Panc1 (cell line): Measurements from ENCODE around the gene EPS8L1. TPM values are rescaled to one million over a fixed set of nuclear protein-coding genes. Genes with fewer than 3 reads are reported as not detected.
"Not testable (repeated sequence)": the region's sequence is repeated elsewhere in the genome, so short reads cannot be mapped to it uniquely, and the experiment has no call there.

Experiments
- ATAC-seq: fragments of 200-7000 bp; cut with Tn5 transposase; 2 replicates; pipeline ENCODE4 v1.9.1; 2020; ENCODE audit warnings: mild to moderate bottlenecking, moderate library complexity
- BruUV-seq: library from RNA; stranded (reverse); fragments of 400-500 nt; replicated peaks from 2 replicates; lab custom pipeline; 2021; lab: Mats Ljungman, UMichigan
- CTCF ChIA-PET: fragments of 300-600 bp; sonication (Branson Sonifier 250); formaldehyde crosslinking; loops from one replicate; lab custom pipeline; 2022; ENCODE audit warnings: antibody characterized with exemption; lab: Charles Lee
- POLR2A ChIA-PET: fragments of 300-600 bp; sonication (Branson Sonifier 250); formaldehyde crosslinking; loops from one replicate; lab custom pipeline; 2022; ENCODE audit warnings: antibody characterized with exemption; lab: Charles Lee
- DNase-seq: peaks from one replicate; pipeline ENCODE4 v3.0.0-alpha.2; 2010; ENCODE audit warnings: low read depth, low spot score
- H3K27ac ChIP-seq: 2 replicates; pipeline ENCODE4 v1.5.1; 2011; ENCODE audit warnings: mild to moderate bottlenecking, low read length, inconsistent platforms
- H3K27me3 ChIP-seq: fragments of 200-500 bp; sonication (Bioruptor generic); 2 replicates; pipeline ENCODE4 v1.6.0; 2014; ENCODE audit warnings: low read length, inconsistent platforms; ENCODE audit not compliant: control insufficient read depth, insufficient read depth
- H3K36me3 ChIP-seq: fragments of 200-500 bp; sonication (Bioruptor generic); 2 replicates; pipeline ENCODE4 v1.5.1; 2014; ENCODE audit warnings: inconsistent platforms, mild to moderate bottlenecking, low read length, moderate library complexity; ENCODE audit not compliant: control insufficient read depth, insufficient read depth
- H3K4me1 ChIP-seq: 2 replicates; pipeline ENCODE4 v1.5.1; 2011; ENCODE audit warnings: inconsistent platforms, mild to moderate bottlenecking, low read length, moderate library complexity; ENCODE audit not compliant: control insufficient read depth, insufficient read depth
- H3K4me3 ChIP-seq, 2 experiments: 2 replicates each; pipeline ENCODE4 v1.5.1; 2011 to 2012; ENCODE audit warnings: low read depth in 2 of 2, low read length in 2 of 2, mild to moderate bottlenecking in 2 of 2, inconsistent platforms in 1 of 2, moderate library complexity in 1 of 2
- H3K9me3 ChIP-seq: fragments of 200-500 bp; sonication (Bioruptor generic); 2 replicates; pipeline ENCODE4 v1.5.1; 2014; ENCODE audit warnings: low read depth, mild to moderate bottlenecking, inconsistent platforms, low read length, moderate library complexity; ENCODE audit not compliant: control insufficient read depth, insufficient read depth
- CTCF ChIP-seq: fragments of 450-650 bp; IDR thresholded peaks from 2 replicates; pipeline ENCODE4 v1.5.1; 2017; ENCODE audit warnings: mild to moderate bottlenecking
- POLR2AphosphoS5 ChIP-seq: IDR thresholded peaks from 2 replicates; pipeline ENCODE4 v1.6.1; 2012; ENCODE audit warnings: mild to moderate bottlenecking, low read depth, low read length, moderate library complexity
- SIN3A ChIP-seq: IDR thresholded peaks from 2 replicates; pipeline ENCODE4 v1.6.1; 2012; ENCODE audit warnings: low read depth, mild to moderate bottlenecking, low read length, moderate library complexity, borderline replicate concordance; ENCODE audit not compliant: insufficient read depth
- TCF7L2 ChIP-seq: IDR thresholded peaks from 2 replicates; pipeline ENCODE4 v1.6.1; 2011; ENCODE audit warnings: mild to moderate bottlenecking, low read depth, low read length, inconsistent platforms
- in situ Hi-C: cut with HindIII; loops from 2 replicates; pipeline ENCODE4 v1.10.0; 2016; ENCODE audit warnings: low sequenced_read_pairs, low pct_unique_long_range_greater_than_20kb
- intact Hi-C: fragments of 100-400 bp; cut with micrococcal nuclease; formaldehyde crosslinking; loops from one replicate; pipeline ENCODE4 v1.10.0; 2022; ENCODE audit not compliant: unreplicated experiment
- total RNA-seq: library from RNA; stranded (reverse); gene quantifications from one replicate; pipeline ENCODE4 v1.2.1, GENCODE V29; 2021; ENCODE audit not compliant: unreplicated experiment
- TF ChIP-seq, protein P1 (sequence below), 2 experiments: IDR thresholded peaks; 2 replicates each; pipeline ENCODE4 v1.6.1; 2011 to 2012; ENCODE audit warnings: low read depth in 2 of 2, control low read depth in 1 of 2, low read length in 1 of 2, mild to moderate bottlenecking in 1 of 2, moderate library complexity in 1 of 2; ENCODE audit not compliant: insufficient read depth in 1 of 2

The EPS8L1 gene
- total RNA-seq, 1 experiment from 2014 or later: 11.0 TPM

- Histone ChIP-seq H3K9me3 (no peaks in the 10 kb centered on the region), H3K27me3 (no peaks in the 10 kb centered on the region), H3K4me1 (0 out of 2 replicates have a peak, but pooled peaks cover 2% of the 10 kb centered on the region), H3K36me3 (no peaks in the 10 kb centered on the region), H3K4me3 (no peak overlapping the region), H3K27ac (no peak overlapping the region)
- in situ Hi-C loops: no loop called here
- DNase-seq (no peak), ATAC-seq (no peak)
- intact Hi-C loops: no loop called here
- ChIA-PET CTCF (no interaction called here), POLR2A (no interaction called here)
- no peak for TF ChIP-seq POLR2AphosphoS5
- BruUV-seq: no TSS peak
Measured at GRCh38 chr19:55031178-55031577, 44.5 kb upstream of the EPS8L1 start.

DNA sequence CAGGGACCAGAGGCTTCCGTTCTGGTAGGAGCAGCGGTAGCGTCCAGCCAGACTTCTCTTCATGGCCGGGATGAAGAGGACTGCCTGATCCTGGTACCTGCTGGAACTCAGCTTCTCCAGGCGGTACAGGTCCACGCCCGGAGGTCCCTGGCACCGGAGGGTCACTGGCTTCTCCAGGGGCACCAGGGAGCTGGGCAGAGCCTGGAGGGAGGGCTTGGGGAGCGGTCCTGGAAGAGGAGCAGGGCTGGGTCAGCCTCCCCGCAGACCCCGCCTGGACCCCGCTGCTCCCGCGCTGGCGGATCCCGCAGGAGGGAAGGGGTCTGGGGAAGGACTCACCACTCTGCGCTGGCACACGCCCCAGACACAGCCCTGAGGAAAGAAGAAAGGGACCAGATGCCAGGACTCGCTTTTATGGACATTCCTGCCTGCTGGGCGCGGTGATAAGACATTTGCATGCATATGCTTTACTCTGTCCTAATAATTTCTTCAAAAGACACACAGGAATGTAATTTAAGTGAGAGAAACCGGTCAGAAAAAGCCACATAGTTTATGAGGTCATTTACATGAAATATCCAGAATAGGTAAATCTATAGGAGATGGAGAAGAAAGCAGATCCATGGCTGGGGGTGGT is 43.4 kb upstream of the EPS8L1 start:
- ChIA-PET CTCF (no interaction called here), POLR2A (no interaction called here)
- BruUV-seq: no TSS peak
- Histone ChIP-seq H3K27ac (no peak overlapping the region), H3K4me3 (no peak overlapping the region), H3K9me3 (no peaks in the 10 kb centered on the region), H3K4me1 (0 out of 2 replicates have a peak, but pooled peaks cover 2% of the 10 kb centered on the region), H3K27me3 (no peaks in the 10 kb centered on the region), H3K36me3 (no peaks in the 10 kb centered on the region)
- intact Hi-C loops: no loop called here
- ATAC-seq: no peak
- TF ChIP-seq SIN3A (no peak), CTCF (no peak), TCF7L2 (0 out of 2 replicates have a peak, but pooled peaks have one; percentile 27), POLR2AphosphoS5 (no peak)
- TF ChIP-seq, protein P1, sequence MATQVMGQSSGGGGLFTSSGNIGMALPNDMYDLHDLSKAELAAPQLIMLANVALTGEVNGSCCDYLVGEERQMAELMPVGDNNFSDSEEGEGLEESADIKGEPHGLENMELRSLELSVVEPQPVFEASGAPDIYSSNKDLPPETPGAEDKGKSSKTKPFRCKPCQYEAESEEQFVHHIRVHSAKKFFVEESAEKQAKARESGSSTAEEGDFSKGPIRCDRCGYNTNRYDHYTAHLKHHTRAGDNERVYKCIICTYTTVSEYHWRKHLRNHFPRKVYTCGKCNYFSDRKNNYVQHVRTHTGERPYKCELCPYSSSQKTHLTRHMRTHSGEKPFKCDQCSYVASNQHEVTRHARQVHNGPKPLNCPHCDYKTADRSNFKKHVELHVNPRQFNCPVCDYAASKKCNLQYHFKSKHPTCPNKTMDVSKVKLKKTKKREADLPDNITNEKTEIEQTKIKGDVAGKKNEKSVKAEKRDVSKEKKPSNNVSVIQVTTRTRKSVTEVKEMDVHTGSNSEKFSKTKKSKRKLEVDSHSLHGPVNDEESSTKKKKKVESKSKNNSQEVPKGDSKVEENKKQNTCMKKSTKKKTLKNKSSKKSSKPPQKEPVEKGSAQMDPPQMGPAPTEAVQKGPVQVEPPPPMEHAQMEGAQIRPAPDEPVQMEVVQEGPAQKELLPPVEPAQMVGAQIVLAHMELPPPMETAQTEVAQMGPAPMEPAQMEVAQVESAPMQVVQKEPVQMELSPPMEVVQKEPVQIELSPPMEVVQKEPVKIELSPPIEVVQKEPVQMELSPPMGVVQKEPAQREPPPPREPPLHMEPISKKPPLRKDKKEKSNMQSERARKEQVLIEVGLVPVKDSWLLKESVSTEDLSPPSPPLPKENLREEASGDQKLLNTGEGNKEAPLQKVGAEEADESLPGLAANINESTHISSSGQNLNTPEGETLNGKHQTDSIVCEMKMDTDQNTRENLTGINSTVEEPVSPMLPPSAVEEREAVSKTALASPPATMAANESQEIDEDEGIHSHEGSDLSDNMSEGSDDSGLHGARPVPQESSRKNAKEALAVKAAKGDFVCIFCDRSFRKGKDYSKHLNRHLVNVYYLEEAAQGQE (IDR thresholded peaks at IDR 0.05; ENCODE audit: insufficient read depth in 1 of 2, low read depth in 2 of 2, low read length in 1 of 2): no peak
- in situ Hi-C loops: no loop called here
- DNase-seq: no peak

DNA sequence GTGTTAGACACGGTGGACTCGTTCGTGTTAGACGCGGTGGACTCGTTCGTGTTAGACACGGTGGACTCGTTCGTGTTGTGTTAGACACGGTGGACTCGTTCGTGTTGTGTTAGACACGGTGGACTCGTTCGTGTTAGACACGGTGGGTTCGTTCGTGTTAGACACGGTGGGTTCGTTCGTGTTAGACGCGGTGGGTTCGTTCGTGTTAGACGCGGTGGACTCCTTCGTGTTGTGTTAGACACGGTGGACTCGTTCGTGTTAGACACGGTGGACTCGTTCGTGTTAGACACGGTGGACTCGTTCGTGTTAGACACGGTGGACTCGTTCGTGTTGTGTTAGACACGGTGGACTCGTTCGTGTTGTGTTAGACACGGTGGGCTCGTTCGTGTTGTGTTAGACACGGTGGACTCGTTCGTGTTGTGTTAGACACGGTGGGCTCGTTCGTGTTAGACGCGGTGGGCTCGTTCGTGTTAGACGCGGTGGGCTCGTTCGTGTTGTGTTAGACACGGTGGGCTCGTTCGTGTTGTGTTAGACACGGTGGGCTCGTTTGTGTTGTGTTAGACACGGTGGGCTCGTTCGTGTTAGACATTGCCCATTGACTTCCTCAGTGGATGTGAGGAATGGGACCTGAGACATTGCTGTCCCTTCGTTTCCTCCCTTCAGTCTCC is 42.6 kb upstream of the EPS8L1 start:
- ATAC-seq, BruUV-seq, intact Hi-C loops: not testable (repeated sequence)

More for the DNA sequence above, 42.6 kb upstream of the EPS8L1 start:
- H3K27me3 ChIP-seq, CTCF ChIA-PET, DNase-seq, H3K36me3 ChIP-seq, H3K4me3 ChIP-seq, H3K27ac ChIP-seq, H3K9me3 ChIP-seq, H3K4me1 ChIP-seq, POLR2A ChIA-PET, in situ Hi-C loops: not testable (repeated sequence)
